ENCODE data around the gene PRKCH.

- TF ChIP-seq, protein P1, sequence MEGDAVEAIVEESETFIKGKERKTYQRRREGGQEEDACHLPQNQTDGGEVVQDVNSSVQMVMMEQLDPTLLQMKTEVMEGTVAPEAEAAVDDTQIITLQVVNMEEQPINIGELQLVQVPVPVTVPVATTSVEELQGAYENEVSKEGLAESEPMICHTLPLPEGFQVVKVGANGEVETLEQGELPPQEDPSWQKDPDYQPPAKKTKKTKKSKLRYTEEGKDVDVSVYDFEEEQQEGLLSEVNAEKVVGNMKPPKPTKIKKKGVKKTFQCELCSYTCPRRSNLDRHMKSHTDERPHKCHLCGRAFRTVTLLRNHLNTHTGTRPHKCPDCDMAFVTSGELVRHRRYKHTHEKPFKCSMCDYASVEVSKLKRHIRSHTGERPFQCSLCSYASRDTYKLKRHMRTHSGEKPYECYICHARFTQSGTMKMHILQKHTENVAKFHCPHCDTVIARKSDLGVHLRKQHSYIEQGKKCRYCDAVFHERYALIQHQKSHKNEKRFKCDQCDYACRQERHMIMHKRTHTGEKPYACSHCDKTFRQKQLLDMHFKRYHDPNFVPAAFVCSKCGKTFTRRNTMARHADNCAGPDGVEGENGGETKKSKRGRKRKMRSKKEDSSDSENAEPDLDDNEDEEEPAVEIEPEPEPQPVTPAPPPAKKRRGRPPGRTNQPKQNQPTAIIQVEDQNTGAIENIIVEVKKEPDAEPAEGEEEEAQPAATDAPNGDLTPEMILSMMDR (IDR thresholded peaks at IDR 0.05): no peak
- no peak for TF ChIP-seq CHD2 (IDR thresholded peaks at IDR 0.05; ENCODE audit: low read length, partially characterized antibody)
Measured at GRCh38 chr14:61386173-61386772, 64.9 kb downstream of the PRKCH start.

Measured in A549 (cell line).